HG03469 (cell line): ENCODE data around the gene SEMA3G.

ENCODE experiments used
- ATAC-seq: cut with Tn5 transposase; IDR thresholded peaks from one replicate; pipeline ENCODE4 v1.9.1; 2021; ENCODE audit warnings: mild to moderate bottlenecking, moderate library complexity, moderate number of reproducible peaks; ENCODE audit not compliant: unreplicated experiment

The SEMA3G gene

DNA sequence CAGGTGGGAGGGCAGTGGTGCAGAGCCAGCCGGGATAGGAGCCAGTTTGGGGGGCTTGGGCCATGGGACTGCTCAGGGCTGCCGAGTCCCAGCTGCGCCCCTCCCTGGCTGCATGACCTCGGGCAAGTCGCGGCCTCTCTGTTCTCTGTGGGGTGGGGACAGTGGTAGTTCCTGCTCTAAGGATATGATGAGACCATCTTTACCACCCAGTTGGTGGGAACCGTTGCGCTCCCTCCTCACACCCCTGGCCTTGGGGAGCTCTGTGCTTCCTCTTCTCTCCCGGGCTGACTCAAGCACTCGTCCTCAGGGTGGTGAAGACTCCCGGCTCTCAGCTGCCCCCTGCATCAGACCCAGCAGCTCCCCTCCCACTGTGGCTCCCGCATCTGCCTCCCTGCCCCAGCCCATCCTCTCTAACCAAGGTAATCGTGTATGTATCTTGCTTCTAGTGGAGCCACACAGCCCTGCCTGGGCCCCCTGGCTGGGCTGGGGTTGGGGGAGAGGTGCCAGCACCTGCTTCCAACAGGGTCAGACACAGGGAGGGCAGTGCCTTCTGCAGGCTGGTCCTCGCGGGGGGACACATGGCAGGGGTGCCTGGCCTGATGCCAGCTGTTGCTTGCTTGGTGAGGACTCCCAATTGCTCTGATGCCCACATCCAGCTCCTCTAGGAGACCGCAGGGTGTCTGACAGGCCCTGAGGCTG lies 35.1 kb upstream of the SEMA3G start:
- ATAC-seq: no peak

DNA sequence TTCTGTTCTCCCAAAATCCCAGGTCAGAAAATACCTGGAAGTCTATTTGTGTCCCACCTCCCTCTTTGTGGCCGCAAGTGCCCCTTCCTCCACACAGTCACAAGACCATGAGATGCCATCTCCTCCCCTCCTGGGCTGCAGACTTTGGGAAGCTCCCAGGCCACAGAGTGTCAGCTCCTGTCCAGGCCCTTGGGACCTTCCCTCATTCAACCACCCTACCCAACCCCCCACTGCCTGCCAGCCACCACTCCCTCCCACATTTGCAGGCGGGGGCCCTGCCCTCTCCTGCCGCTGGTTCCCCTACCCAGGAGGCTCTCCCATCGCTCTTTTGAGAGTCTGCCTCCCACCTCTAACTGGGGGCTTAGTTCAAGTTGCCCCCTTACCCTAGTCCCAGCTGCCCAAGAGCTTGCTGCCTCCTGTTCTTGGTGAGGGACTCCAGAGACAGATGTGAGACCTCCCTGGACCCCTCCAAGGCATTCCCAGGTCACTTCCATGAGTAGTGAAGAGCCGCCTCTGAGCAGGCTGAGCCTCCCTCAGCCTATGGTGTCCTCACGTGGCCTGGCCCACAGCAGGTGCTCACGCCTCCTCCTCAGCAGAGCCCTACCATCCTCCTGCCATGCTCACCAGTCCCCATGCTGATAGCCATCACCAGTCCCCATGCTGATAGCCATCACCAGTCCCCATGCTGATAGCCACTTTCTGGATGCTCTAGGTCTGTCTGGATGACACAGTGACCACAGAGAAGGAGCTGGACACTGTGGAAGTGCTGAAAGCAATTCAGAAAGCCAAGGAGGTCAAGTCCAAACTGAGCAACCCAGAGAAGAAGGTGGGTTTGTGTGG lies 34.4 kb upstream of the SEMA3G start:
- ATAC-seq: no peak

GRCh38 chr3:52477796-52478095 lies 32.8 kb upstream of the SEMA3G start:
- ATAC-seq: no peak

DNA sequence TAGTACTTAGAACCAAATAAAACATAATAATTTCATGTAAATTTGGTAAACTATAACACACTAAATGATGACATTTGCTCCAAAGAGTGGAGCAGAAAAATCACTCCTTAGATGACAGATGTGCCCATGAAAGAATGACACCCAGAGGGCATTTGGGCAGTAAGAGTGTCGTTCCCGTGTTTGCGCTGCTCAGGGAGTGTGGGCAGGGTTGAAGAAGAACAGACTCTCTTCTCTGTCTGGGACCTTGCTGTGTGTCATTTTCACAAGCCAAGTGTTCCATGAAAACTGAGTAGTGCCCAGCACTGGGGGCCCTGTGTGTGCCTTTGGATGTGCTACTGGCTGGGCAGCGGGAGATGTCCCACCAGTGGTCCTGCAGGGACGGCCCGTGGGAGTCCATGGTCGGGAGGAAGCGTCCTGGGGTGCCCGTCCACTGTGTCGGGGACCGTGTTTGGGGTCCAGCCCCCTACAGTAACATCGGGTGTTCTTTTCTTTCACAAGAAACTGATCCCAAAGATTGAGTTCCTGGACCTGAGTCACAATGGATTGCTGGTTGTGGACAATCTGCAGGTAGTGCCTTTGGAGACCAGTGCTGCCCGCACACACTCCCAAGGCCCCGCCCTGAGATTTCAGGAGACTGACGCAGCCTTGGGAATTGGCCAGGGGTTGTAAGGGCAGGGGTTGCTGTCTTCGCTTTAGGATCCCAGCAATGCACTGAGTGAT lies 32.3 kb upstream of the SEMA3G start:
- ATAC-seq: no peak

- ATAC-seq: no peak
These were observed 28.1 kb upstream of the SEMA3G start for GRCh38 chr3:52473026-52473425.

GRCh38 chr3:52472239-52473000 lies 27.5 kb upstream of the SEMA3G start:
- ATAC-seq: no peak

GRCh38 chr3:52471371-52472238 lies 26.7 kb upstream of the SEMA3G start:
- no peak for ATAC-seq

GRCh38 chr3:52470920-52471319 lies 26.0 kb upstream of the SEMA3G start:
- ATAC-seq: no peak

DNA sequence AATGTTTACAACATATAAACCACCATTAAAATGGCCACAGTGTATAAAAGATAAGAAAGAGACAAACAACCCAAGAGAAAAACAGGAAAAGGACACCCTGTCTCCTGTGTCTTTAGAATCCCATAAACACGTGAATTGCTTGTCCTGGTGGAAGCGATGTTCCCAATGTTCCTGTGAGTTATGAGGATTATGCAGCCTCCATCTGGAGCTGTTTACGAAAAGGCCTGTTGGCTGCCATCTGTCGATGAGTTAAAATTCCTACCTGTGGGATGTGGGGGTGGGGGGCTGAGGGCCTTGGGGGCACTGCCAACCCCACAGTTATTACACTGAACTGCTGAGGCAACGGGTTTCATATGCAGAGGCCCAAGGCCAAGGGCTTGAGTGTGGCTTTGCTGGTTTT lies 24.1 kb upstream of the SEMA3G start:
- no peak for ATAC-seq

DNA sequence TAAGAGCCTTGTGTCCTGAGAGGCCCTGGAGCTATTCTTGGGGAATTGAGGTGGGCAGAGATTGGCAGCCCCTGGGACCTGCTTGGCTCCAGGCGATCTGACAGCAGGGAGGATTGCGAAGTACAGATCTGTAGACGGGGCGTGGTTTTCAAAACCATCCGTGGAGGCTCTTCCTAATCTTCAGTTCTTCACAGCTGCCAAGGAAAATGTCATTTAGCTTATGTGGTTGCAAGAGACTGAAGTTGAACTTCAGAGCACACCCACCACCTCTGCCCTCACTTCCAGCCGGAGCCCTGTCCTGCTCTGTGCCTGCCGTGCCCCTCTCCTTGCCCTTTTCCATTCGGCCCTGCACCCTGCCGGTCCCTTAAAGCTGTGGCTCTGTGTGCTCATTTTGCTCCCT lies 23.4 kb upstream of the SEMA3G start:
- no peak for ATAC-seq

- no peak for ATAC-seq
These were observed 18.5 kb upstream of the SEMA3G start for GRCh38 chr3:52463416-52463815.

GRCh38 chr3:52461874-52462273 lies 17.0 kb upstream of the SEMA3G start:
- no peak for ATAC-seq

DNA sequence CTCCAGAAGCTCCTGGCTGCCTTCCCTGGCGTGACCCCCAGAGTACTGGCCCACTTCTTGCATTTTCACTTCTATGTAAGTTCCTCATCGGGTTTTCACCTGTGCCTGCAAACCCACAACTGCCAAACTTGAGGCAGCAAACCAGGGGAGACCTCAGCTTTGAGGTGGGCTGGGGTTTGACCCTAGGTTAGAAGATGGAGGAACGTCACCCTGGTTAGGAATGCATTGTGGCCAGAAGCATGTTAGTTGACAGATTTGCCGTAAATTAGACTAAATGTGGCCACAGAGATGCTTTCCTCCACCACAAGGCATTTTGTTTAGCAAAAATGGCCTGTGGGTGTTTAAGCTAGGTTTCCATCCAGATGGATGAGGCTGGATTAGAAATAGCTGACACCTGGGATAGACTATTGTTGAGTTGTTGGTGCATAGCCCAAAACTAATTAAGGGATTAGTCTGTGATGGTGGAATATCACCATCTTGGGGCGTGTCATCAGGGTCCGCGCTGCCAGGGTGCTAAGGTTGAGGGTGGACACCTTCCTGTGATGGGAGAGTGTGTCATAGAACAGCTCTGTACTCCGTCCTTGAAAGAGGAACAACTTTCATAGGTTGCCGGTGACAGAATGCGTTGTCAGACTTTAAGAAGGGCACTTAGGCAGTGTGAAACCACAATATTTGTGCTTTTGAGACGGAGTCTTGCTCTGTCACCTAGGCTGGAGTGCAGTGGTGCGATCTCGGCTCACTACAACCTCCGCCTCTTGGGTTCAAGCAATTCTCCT lies 14.1 kb upstream of the SEMA3G start:
- no peak for ATAC-seq

- ATAC-seq: no peak
These were observed 13.3 kb upstream of the SEMA3G start for GRCh38 chr3:52458031-52458760.

- ATAC-seq: no peak
These were observed 11.9 kb upstream of the SEMA3G start for GRCh38 chr3:52456800-52457183.

DNA sequence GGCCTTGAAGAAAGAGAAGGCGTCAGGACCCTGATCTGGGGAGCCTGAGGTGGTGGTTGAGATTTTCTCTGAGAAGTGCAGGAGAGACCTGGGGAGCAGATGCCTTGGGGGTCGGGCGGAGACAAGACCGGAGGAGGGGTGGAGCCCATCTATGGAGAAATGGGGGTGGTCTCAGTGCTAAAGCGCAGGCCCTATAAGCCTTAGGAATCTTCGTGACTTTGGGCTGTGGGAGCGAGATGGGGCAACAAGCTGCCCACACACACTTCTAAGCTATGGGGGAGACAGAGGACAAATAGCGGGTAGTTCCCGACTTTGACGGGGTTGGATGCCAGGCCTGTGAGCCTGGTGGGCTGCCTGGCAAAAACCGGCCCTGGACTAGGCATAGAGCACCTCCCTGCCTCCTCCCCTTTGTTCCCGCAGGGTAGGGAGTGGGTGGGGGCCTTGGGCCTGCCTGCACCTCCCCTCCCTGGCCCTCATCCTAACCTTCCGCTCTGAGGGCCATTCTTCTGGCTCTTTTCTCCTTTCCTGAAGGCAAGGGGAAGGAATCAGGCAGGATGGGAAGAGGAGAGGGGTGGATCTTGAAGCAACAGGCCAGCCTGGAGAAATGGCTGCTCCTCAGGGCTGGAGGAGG lies 11.4 kb upstream of the SEMA3G start:
- no peak for ATAC-seq

DNA sequence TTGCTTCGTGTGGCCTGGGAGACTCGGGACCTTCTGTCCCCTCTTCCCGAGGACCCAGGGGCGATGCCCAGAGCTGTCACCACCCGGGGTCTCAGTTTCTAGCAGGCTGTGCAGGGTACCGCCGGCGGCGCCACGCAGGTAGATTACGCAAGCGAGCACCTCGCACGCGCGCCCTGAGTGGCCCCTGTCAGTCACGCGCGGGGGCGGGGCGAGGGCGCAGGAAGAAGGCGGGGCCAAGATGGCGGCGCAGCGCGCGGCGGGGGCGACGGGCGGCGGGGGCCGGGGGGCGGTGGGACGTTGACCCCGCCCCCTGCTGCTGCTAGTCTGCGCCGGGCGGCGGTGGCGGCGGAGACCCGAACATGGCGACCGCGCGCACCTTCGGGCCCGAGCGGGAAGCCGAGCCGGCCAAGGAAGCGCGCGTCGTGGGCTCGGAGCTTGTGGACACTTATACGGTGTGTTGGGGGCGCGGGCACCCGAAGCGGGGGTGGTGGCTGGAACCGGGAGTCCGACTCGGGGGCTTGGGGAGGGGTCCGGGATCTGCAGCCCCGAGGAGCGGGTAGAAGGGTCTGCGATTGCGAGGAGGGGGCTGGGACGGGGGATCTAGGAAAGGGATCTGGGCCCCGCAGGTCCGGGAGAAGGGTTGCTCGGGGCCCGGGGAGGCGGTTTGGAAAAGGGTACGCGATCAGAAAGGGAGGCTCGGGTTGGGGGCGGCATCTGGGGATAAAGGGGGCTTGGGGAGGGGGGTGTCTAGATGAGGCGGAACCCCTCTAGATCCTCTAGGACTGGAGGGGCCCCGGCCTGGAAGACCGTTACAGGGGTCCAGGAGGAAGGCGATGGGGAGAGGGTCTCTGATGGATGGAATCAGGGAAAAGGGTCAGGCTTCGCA lies 10.6 kb upstream of the SEMA3G start, which contains the start of gene NISCH:
TSS of gene NISCH (plus strand) at position 322 of the 886 bp plus-strand sequence. CDS start at position 360, 38 bp downstream.
- no peak for ATAC-seq
